Spleen (tissue), 13 donors: ENCODE results near the gene INSL6. TPM values are rescaled to one million over a fixed set of nuclear protein-coding genes. Genes with fewer than 3 reads are reported as not detected.

Source experiments
- DNase-seq: peaks from one replicate; pipeline ENCODE4 v3.0.0-alpha.2; 2020
- H3K27ac ChIP-seq, 8 donors: fragments of 200-600 bp; sonication (generic) in 7 of 8; 1 replicate in 4 of 8; 2 replicates in 4 of 8; pipeline versions ENCODE4 v1.5.0 to v1.8.0; 2016 to 2021; ENCODE audit warnings: inconsistent platforms in 4 of 8, mild to moderate bottlenecking in 4 of 8, moderate library complexity in 1 of 8
- H3K27me3 ChIP-seq, 7 donors: fragments of 200-600 bp; sonication (generic) in 6 of 7; replicated peaks in 1 of 7; 1 replicate in 4 of 7; 2 replicates in 3 of 7; pipeline versions ENCODE4 v1.5.0 to v1.8.0; 2016 to 2021; ENCODE audit warnings: inconsistent platforms in 3 of 7, mild to moderate bottlenecking in 1 of 7
- H3K36me3 ChIP-seq, 6 donors: fragments of 200-600 bp; sonication (generic) in 5 of 6; 1 replicate in 4 of 6; 2 replicates in 2 of 6; pipeline versions ENCODE4 v1.5.0 to v1.8.0; 2016 to 2021; ENCODE audit warnings: inconsistent platforms in 2 of 6
- H3K4me1 ChIP-seq, 6 donors: fragments of 200-600 bp; sonication (generic) in 5 of 6; 1 replicate in 3 of 6; 2 replicates in 3 of 6; pipeline versions ENCODE4 v1.5.0 to v1.8.0; 2016 to 2021; ENCODE audit warnings: inconsistent platforms in 3 of 6
- H3K4me3 ChIP-seq, 8 donors: fragments of 200-600 bp; sonication (generic) in 7 of 8; 1 replicate in 4 of 8; 2 replicates in 4 of 8; pipeline versions ENCODE4 v1.5.0 to v1.8.0; 2016 to 2021; ENCODE audit warnings: inconsistent platforms in 4 of 8, mild to moderate bottlenecking in 4 of 8, moderate library complexity in 2 of 8
- H3K9me3 ChIP-seq, 8 donors: fragments of 200-600 bp; sonication (generic) in 7 of 8; 1 replicate in 4 of 8; 2 replicates in 4 of 8; pipeline versions ENCODE4 v1.5.0 to v1.8.0; 2016 to 2021; ENCODE audit warnings: inconsistent platforms in 4 of 8
- CTCF ChIP-seq, 11 experiments: fragments of 200-600 bp in 7 of 11; fragments of 450-650 bp in 4 of 11; sonication (generic) in 4 of 11; IDR thresholded peaks in 8 of 11; conservative IDR thresholded peaks in 3 of 11; 1 replicate in 7 of 11; 2 replicates in 4 of 11; pipeline versions ENCODE4 v1.4.0 to v1.8.0; 2016 to 2021; ENCODE audit warnings: antibody characterized with exemption in 11 of 11, inconsistent platforms in 4 of 11, mild to moderate bottlenecking in 1 of 11
- POLR2A ChIP-seq, 3 donors: fragments of 450-650 bp; IDR thresholded peaks; one replicate each; pipeline ENCODE4 v1.5.1; 2017; ENCODE audit warnings: antibody characterized with exemption in 3 of 3, mild to moderate bottlenecking in 1 of 3
- POLR2AphosphoS5 ChIP-seq, 3 donors: sonication (generic); formaldehyde crosslinking; IDR thresholded peaks; one replicate each; pipeline ENCODE4 v1.5.1; 2017; ENCODE audit warnings: antibody characterized with exemption in 3 of 3
- WGBS, 5 donors: extraction: QIAGEN DNeasy Blood & Tissue Kit in 3 of 5; methylation state at CpG; one replicate each; pipeline versions ENCODE4 v1.1.5 to v1.1.7; 2013 to 2018; 5-methylcytosine and 5-hydroxymethylcytosine counted together
- intact Hi-C: fragments of 100-400 bp; cut with DNase I; formaldehyde crosslinking; loops from one replicate; pipeline ENCODE4 v1.15.0; 2023; ENCODE audit warnings: low total_unique reads
- long read RNA-seq, 2 donors: transcript quantifications; one replicate each; lab custom pipeline, GENCODE V29; 2026
- polyA plus RNA-seq, 3 donors: library from polyadenylated mRNA; stranded (reverse); fragments of 200-250 nt; gene quantifications; one replicate each; pipeline ENCODE4 v1.2.1, GENCODE V29; 2013
- total RNA-seq, 7 donors: library from RNA; depleted of rRNA in 3 of 7; stranded (reverse); fragments of >200 nt in 3 of 7; fragmentation: NEBNext Ultra II Directional in 4 of 7; extraction: Animal tissue kit (Norgen Biotek cat#: 25700) in 4 of 7; gene quantifications; one replicate each; pipeline versions ENCODE4 v1.1.0 to v1.2.1, GENCODE V29; 2016 to 2021
- donor health status: healthy with polysubstance abuse.
- donor health status: DM: no; HTN: no; CAD: no; lungs with moderate emphysema.
- donor health status: DM: no; HTN: no; CAD: no.
- donor health status: Bipolar disorder and iron deficiency.
- donor health status: healthy.
- donor health status: DM: no; HTN: no; CAD: no.
- donor health status: DM: yes; HTN: yes; CAD: no.

INSL6 gene
- total RNA-seq: not detected
- polyA plus RNA-seq: not detected
- long read RNA-seq, donor 1: 0 reads
- long read RNA-seq, donor 2: 0 reads

GRCh38 chr9:5185220-5185840 lies at the start of gene INSL6:
INSL6 (minus strand) TSS chr9:5185639; CDS start chr9:5185602, 37 bp downstream.
- Histone ChIP-seq H3K27me3 (no peaks in the 10 kb centered on the region), H3K4me3 (no peak within 1 kb of the TSS), H3K27ac (no peak within 1 kb of the TSS), H3K9me3 (peaks cover 0 to 8% (median 3%) of the 10 kb centered on the region in 8 donors), H3K36me3 (no peaks in the 10 kb centered on the region), H3K4me1 (peaks cover 0 to 6% (median 0%) of the 10 kb centered on the region in 6 donors)
- no peak for DNase-seq
- TF ChIP-seq CTCF (IDR thresholded peaks at IDR 0.05 in 8 of 11, conservative IDR thresholded peaks at IDR 0.05 in 3 of 11) (no peak), POLR2AphosphoS5 (IDR thresholded peaks at IDR 0.05) (no peak), POLR2A (IDR thresholded peaks at IDR 0.05) (no peak)
- intact Hi-C loops: loop anchor here (5.0 kb wide), 2 partner anchors 242 to 417 kb away; no protein-coding TSS in a partner anchor
- 92 to 95% (median 92%) methylated on average over 44 of the region's 44 CpGs for WGBS, 5 donors

- Histone ChIP-seq H3K27me3 (no peaks in the 10 kb centered on the region), H3K27ac (no peak within 1 kb of the TSS), H3K4me3 (no peak within 1 kb of the TSS), H3K9me3 (peaks cover 0 to 3% (median 0%) of the 10 kb centered on the region in 8 donors), H3K36me3 (no peaks in the 10 kb centered on the region), H3K4me1 (no peaks in the 10 kb centered on the region)
- WGBS, 5 donors: 91 to 100% (median 97%) methylated on average over 2 of the region's 2 CpGs
- intact Hi-C loops: no loop called here
- TF ChIP-seq POLR2A (IDR thresholded peaks at IDR 0.05): no peak
- TF ChIP-seq CTCF (IDR thresholded peaks at IDR 0.05 in 8 of 11, conservative IDR thresholded peaks at IDR 0.05 in 3 of 11): no peak
- no peak for TF ChIP-seq POLR2AphosphoS5 (IDR thresholded peaks at IDR 0.05)
- DNase-seq: no peak
These were observed 45.8 kb upstream of the INSL6 start, which contains the start of gene INSL4 for GRCh38 chr9:5231212-5231611. INSL4 (plus strand) TSS chr9:5231419; CDS start chr9:5231524, 105 bp downstream.

GRCh38 chr9:5230554-5230953 lies 45.1 kb upstream of the INSL6 start:
- Histone ChIP-seq H3K9me3 (peaks cover 0 to 9% (median 0%) of the 10 kb centered on the region in 8 donors), H3K27ac (no peak overlapping the region), H3K4me1 (no peaks in the 10 kb centered on the region), H3K27me3 (no peaks in the 10 kb centered on the region), H3K4me3 (no peak overlapping the region), H3K36me3 (no peaks in the 10 kb centered on the region)
- DNase-seq: no peak
- 78 to 91% (median 88%) methylated on average over 10 of the region's 10 CpGs for WGBS, 5 donors
- intact Hi-C loops: no loop called here
- no peak for TF ChIP-seq POLR2AphosphoS5 (IDR thresholded peaks at IDR 0.05)
- TF ChIP-seq POLR2A (IDR thresholded peaks at IDR 0.05): no peak
- TF ChIP-seq CTCF (IDR thresholded peaks at IDR 0.05 in 8 of 11, conservative IDR thresholded peaks at IDR 0.05 in 3 of 11): no peak

GRCh38 chr9:5205071-5205470 lies 19.6 kb upstream of the INSL6 start:
- intact Hi-C loops: no loop called here
- no peak for DNase-seq
- TF ChIP-seq CTCF (IDR thresholded peaks at IDR 0.05 in 8 of 11, conservative IDR thresholded peaks at IDR 0.05 in 3 of 11) (no peak), POLR2A (IDR thresholded peaks at IDR 0.05) (no peak), POLR2AphosphoS5 (IDR thresholded peaks at IDR 0.05) (no peak)
- H3K36me3 ChIP-seq: no peaks in the 10 kb centered on the region
- no peak overlapping the region for H3K4me3 ChIP-seq
- no peaks in the 10 kb centered on the region for H3K4me1 ChIP-seq
- H3K27me3 ChIP-seq: no peaks in the 10 kb centered on the region
- H3K27ac ChIP-seq: no peak overlapping the region
- peaks cover 0 to 6% (median 0%) of the 10 kb centered on the region in 8 donors for H3K9me3 ChIP-seq
